Stimulated activated CD4-positive, alpha-beta T cell treated with anti-CD3 and anti-CD28 coated beads, TNF-alpha, amount 100 ng/mL, for 1 hour (primary cell): ENCODE data around the gene NDC80.
"Not testable (repeated sequence)": the region's sequence is repeated elsewhere in the genome, so short reads cannot be mapped to it uniquely, and the experiment has no call there.

Experiments used
- DNase-seq, 3 donors: peaks; one replicate each; pipeline ENCODE4 v3.0.0-alpha.2; 2020; ENCODE audit warnings: low read depth in 3 of 3, low spot score in 1 of 3

Gene NDC80

GRCh38 chr18:2625217-2625616 is 53.9 kb downstream of the NDC80 start:
- no peak for DNase-seq

DNA sequence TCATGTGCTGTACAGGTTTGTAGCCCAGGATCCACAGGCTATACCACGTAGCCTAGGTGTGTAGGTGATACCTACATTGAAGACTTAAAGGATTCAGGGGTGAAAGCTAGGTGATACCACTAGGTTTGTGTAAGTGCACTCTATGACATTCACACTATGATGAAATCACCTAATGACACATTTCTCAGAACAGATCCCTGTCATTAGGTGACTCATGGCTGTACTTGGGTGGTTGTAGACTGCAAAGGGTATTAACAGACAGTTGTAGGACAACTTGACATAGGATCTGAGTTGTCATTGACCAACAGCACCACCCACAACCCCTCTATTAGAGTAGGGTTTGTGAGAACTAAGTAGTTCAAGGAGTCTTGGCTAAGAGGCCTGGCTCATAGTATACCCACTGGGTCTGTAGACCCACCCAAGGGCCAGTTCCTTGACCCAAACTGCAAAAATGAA is 56.5 kb downstream of the NDC80 start:
- DNase-seq = no peak

- DNase-seq = no peak
Observed at GRCh38 chr18:2629003-2629402, 57.6 kb downstream of the NDC80 start.

- DNase-seq = no peak
Observed at GRCh38 chr18:2635586-2635985, 64.2 kb downstream of the NDC80 start.

- no peak for DNase-seq
Observed at GRCh38 chr18:2636126-2636631, 64.8 kb downstream of the NDC80 start.

- no peak for DNase-seq
Observed at GRCh38 chr18:2641638-2642037, 70.3 kb downstream of the NDC80 start.

DNA sequence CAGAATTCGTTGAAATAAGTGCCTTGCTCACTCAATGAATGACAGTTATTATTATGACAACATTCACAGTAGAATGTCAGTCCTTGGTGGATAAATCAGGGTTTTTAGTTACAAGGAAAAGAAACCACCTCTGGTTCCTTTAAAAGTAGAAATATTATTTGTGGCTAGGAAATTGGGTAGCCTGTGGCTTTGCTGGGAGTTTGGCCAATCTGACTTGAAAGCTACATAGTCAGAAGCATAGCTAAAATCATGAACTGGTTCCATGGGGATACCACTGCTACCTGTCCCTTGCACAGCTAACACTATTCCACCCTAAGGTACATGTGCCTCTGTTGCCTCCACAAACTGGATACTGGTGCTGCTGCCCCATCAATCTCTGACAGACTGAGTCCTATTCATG is 71.4 kb downstream of the NDC80 start:
- DNase-seq = no peak

- no peak for DNase-seq
Observed at GRCh38 chr18:2644535-2644934, 73.2 kb downstream of the NDC80 start.

DNA sequence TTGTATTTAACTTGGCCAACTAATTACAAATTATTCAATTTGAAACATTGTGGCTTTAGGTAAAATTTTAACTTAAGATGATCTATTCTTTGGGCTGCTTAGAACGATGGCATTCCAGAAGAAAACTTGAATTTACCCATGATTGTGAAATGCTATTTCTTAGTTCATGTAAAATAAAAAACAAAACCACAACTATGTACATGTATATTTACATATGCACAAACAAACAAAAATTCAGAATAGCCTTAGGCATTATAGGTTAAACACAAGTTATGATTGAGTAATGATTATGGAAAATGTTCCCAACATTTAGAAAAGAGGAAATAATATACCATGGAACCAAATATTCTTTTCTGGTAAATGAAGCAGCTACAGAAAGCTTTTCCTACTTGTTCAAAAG is 80.6 kb downstream of the NDC80 start:
- DNase-seq = no peak

- no peak for DNase-seq
Observed at GRCh38 chr18:2653467-2653866, 82.1 kb downstream of the NDC80 start.

GRCh38 chr18:2654169-2654927 is 83.0 kb downstream of the NDC80 start:
- DNase-seq = no peak

DNA sequence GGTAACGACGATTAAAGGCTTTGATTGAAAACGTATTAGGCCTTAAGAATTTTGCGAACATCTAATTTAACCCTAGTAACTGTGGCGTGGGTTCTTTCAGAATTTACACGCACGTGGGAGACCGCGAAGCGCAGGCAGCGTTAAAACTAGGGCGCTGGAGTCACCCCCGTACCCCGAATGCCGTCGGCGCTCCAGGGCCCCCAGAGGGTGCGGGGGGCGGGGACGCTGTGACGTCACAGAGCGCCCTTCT is 83.5 kb downstream of the NDC80 start:
- DNase-seq = peak in 2 of 3 donors; percentile 55 to 70

DNA sequence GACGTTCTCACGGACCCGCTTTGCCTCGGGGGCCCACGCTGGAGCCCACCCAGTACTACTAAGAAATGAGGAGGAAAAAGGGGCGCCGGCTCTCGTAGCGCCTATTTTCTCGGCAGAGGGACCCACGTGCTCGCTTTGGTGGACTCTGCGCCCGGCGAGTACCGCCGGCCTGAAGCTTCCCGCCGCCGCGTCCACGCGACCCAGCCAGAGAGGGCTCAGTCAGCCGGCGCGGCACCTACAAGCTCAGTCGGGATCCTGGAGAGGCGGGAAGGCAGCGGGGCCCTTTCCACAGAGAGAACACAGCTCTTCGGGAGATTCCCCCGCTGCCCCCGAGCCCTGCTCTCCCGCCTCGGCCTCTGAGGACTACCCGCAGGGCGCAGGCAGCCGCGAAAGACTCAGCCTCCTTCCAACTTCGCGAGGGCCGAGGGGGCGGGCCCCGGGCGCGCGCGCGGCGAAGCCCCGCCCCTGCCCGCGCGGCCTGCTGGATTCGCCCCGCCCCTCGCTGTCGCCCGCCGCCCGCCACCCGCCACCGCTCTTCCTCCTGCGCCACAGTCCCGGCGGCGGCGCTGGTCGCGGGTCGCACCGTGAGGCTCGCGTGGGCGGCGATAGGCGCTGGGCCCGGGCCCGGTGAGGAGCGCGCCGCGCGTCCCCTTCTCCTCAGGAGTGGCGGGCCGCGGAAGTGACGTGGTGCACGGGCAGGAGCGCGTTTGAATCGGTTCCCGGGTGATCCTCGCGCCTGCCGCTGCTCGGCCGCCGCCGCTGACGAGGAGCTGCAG is 84.0 kb downstream of the NDC80 start, which contains the start of gene SMCHD1:
TSS of gene SMCHD1 (plus strand) at position 549 of the 776 bp plus-strand sequence. CDS start 350 bp downstream, outside the sequence.
- DNase-seq = peak; percentile 62 to 88 (median 80)

- no peak for DNase-seq
Observed at GRCh38 chr18:2655954-2656236, 84.5 kb downstream of the NDC80 start.

DNA sequence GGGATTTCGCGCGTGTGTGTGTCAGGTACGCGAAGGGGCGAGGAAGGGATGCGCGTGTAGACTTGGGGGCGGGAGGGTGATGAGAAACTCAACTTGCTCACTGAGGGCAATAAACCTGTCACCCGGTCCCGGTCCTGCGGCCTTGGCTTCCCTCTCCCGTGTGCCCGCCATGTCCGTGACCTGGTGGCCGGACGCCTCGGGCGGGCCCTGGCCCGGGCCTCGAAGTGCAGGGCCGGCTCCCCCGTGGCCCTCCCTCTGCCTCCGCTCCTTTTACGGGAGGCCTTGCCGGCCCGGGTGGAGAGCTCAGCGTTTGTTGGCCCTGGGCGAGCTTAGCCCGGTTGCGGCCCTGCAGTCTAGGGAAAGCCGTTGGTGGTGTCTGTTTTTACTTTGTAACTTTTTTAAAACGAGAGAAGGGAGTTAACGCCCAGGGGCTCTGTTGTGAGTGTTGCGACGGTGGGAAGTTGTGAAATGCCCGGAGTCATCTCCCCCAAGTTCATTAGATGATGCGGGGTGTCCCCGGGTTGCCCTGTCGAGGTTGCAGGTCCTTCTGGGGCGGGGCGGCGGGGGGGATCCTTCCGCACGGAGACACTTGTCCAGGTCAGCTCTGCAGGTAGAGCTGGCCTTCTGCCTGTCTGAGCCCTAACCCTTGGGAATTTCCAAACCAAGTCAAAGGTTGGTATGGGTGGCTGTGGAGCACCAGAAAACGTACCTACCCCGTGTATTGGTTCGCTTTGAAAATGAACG is 85.1 kb downstream of the NDC80 start:
- DNase-seq = peak in 1 of 3 donors; percentile 21

- DNase-seq = no peak
Observed at GRCh38 chr18:2656981-2657512, 85.7 kb downstream of the NDC80 start.

DNA sequence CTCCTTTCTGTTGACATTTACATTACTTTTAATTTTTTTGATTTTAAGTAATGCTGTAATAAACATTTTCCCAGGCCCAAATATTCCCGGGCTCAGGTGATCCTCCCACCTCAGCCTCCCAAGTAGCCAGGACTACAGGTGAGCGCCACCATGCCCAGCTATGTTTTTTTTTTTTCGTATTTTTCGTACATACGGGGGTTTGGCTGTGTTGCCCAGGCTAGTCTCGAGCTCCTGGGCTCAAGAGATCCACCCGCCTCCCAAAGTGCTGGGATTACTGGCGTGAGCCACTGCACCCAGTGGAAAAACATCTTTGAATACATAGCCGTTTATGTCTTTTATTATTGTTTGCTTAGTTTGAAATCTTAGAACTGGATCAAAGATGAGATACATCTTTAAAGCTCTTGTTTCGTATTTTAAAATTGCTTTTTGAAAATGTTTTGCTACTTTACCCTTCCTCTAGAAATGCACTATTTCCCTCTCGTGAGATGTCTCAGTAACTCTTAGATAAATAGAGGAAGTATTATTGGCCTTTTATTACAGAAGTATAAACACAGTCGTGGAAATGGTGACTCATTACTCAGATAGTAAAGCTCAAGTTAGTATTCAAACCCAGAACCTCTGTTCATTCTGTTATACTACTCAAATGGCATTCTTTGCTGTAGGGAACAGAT is 86.6 kb downstream of the NDC80 start:
- DNase-seq = no peak

DNA sequence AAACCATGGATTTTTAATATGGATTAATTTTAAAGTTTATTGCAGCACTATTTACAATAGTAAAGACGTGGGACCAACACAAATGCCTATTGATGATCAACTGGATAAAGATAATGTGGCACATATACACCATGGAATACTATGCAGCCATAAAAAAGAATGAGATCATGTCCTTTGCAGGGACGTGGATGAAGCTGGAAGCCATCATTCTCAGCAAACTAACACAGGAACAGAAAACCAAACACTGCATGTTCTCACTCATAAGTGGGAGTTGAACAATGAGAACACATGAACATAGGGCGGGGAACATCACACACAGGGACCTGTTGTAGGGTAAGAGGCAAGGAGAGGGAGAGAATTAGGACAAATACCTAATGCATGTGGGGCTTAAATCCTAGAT is 89.5 kb downstream of the NDC80 start:
- not testable (repeated sequence) for DNase-seq

DNA sequence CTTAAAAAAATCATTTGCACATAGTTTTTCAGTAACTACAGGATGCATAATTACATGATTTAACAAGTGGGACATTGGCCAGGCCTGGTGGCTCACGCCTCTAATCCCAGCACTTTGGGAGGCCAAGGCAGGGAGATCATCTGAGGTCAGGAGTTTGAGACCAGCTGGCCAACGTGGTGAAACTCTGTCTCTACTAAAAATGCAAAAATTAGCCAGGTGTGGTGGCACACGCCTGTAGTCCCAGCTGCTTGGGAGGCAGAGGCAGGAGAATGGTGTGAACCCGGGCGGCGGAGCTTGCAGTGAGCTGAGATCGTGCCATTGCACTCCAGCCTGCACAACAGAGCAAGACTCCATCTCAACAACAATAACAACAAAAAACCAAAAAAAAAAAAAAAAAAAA is 90.9 kb downstream of the NDC80 start:
- DNase-seq = not testable (repeated sequence)

DNA sequence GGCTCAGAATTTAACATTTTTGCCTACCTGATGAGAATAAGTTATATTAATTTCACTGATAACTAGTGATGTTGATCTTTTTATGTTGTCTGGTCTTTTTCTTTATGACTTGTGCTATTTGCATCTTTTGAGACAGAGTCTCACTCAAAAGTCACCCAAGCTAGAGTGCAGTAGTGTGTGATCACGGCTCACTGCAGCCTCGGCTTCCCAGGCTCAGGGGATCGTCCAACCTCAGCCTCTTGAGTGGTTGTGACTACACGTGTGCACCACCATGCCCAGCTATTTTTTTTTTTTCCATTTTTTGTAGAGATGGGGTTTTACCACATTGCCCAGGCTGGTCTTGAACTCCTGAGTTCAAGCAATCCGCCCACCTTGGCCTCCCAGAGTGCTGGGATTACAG is 91.6 kb downstream of the NDC80 start:
- no peak for DNase-seq
